Suppressor macrophage (primary cell): ENCODE measurements around the gene RASL10A.

Experiments
- DNase-seq, 4 experiments: peaks; one replicate each; pipeline ENCODE4 v3.0.0-alpha.2; 2020 to 2022

RASL10A gene

GRCh38 chr22:29302681-29303465 is 12.6 kb downstream of the RASL10A start:
- DNase-seq = peak; percentile 32 to 67 (median 53)

DNA sequence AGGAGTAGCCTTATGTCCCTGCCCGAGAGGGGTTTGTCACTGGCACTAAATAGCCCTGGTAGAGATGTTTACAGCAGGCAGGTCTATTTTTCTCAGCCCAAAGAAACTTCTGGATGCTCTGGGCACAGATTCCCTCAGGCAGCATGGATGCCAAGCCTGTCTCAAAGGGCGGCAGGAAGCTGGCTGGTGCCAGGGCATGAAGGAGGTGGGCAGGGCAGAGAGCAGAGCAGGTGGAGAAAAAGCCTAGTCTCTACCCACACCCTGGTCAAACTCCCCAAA is 13.2 kb downstream of the RASL10A start:
- DNase-seq = no peak

- DNase-seq = no peak
Observed at GRCh38 chr22:29301716-29302401, 13.6 kb downstream of the RASL10A start.

DNA sequence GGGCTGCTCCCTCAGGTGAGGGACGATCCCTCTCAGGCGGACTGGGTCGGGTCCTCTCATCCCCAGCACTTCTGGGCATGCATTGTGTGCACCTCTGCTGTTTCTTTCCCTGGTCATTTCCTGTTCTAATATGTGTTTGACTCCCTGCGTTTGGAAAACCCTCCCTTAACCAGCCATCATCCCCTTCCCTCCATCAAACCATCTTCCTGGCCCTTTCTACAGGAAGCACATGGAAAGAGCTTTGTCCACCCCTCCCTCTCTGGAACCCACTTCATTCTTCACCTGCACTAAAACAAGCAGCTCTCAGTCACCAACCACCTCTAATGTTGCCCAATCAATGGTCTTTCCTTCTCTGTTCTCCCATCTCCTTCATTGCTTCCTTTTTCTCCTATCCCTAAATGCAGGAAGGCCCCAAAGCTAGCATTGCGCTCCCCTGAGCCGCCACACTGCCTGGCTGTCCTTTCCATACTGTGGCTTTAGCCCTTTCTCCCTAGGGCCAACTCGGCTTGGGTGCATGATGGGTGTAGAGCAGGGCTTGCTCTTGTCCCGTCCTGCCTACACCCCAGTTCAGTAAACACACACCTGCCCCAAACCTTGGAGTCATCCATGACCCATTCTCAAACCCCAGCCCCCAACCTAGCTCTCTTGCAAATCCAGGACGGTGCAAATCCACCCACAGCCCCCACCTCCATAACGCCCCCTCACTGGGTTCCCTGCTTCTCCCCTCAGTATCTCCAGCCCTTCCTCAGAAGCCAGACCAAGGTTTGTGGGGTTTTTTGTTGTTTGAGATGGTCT is 14.5 kb downstream of the RASL10A start:
- no peak for DNase-seq

DNA sequence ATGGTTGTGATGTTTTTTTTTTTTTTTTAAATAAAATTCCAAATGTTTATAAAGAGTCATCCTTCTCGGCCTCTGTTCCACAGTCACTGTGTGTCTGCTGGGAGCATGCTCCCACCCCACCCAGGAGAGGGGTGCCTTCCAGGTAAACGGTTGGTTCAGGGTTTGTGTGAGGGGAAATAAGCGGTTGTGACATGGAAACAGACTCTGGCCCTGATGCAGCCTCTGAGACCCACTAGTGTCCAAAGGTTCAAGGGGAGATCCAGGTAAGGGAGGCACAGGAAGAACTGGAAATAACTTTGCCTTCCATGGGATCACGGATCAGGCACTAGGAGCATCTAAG is 15.1 kb downstream of the RASL10A start:
- no peak for DNase-seq

- DNase-seq = no peak
Observed at GRCh38 chr22:29299136-29299900, 16.2 kb downstream of the RASL10A start.

DNA sequence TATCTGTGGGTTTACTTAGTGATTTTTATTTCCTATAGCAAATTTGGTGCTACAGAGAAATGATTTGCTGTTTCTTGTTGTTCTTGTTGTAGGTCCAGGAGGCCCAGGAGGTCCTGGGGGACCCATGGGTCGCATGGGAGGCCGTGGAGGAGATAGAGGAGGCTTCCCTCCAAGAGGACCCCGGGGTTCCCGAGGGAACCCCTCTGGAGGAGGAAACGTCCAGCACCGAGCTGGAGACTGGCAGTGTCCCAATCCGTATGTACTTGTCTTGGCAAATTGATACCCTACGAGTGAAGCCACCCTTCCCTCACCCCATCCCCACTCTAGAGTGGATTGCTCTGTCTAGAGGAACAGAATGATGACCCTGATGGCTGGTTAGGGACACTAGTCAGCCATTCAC is 16.9 kb downstream of the RASL10A start:
- no peak for DNase-seq

DNA sequence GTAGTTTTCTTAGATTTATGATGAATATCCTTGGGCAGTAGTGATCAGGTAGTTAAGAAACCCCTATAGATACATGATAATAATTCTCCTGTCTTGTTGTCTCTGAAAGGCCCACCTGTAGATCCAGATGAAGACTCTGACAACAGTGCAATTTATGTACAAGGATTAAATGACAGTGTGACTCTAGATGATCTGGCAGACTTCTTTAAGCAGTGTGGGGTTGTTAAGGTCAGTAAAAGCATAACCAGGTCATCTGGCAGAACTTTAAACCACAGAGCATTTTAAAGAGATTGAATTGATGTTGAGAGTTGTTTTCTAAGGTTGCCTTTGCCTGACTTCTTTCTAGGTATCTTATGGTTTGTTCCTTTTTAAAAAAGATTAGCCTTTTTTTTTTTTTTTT is 23.1 kb downstream of the RASL10A start:
- DNase-seq = no peak

GRCh38 chr22:29291215-29291614 is 24.3 kb downstream of the RASL10A start:
- no peak for DNase-seq

DNA sequence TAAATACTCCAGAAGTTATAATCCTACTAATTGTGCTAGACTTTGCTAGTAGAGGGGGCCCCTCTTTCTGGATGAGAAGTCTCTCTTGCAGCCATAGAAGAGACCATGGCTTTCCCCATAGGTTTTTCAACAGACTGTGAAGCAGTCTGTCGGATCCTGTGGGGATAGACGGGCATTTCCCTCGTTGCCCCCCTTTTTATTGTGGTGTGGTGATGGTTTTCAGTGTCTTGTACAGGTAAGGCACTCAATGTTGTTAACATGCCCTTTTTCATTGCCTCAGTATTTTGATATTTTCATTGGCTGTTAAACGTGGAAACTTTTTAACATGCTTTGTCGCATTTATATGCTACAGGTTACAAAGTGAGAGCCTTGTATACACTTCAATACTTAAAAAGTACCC is 25.4 kb downstream of the RASL10A start:
- DNase-seq = no peak

DNA sequence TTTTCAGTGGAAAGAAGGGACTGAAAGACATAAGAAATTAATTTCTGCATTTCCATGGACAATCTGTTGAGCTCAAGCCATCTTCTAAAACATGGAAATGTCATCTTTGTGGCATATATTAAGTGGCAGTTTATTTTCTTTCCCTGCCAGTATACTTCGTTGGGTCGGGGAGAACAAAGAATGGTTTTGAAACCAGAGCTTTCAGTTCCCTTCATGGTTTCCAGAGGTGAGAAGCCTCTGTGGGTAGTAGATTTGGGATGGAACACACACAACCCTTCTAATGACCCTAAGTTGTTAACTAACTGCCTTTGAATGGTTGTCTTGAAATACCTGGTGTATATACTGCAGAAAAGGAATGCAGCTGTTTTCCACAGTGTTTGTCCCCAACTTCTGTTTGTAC is 26.7 kb downstream of the RASL10A start:
- DNase-seq = no peak

DNA sequence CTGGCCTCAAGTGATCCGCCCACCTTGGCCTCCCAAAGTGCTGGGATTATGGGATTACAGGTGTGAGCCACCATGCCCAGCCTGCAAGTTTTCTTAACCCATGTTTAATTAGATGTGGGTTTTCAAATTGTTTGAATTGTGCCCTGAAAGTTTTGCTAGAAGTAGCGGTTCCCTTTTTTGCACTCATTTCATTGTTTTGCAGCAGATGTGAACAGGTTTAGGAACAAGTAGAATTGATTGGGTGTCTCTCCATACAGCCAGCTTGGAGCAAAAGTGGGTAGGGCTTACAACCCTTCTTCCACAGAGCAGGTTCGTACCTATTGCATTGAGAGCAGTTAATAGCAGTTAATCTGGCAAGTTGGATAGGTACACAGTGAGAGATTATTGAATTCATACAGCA is 31.3 kb downstream of the RASL10A start:
- DNase-seq = no peak

DNA sequence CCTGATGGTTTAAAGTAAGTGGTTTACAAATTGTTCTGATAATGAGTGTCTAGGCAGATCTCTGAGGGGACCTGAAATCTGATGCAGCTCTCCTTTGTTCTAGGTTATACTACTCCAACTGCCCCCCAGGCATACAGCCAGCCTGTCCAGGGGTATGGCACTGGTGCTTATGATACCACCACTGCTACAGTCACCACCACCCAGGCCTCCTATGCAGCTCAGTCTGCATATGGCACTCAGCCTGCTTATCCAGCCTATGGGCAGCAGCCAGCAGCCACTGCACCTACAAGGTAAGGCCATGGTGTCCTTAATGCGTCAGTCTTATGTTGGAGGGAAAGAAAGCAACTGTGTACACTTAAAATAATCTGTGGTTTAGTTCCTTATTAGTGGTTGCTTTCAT is 37.6 kb downstream of the RASL10A start:
- no peak for DNase-seq

DNA sequence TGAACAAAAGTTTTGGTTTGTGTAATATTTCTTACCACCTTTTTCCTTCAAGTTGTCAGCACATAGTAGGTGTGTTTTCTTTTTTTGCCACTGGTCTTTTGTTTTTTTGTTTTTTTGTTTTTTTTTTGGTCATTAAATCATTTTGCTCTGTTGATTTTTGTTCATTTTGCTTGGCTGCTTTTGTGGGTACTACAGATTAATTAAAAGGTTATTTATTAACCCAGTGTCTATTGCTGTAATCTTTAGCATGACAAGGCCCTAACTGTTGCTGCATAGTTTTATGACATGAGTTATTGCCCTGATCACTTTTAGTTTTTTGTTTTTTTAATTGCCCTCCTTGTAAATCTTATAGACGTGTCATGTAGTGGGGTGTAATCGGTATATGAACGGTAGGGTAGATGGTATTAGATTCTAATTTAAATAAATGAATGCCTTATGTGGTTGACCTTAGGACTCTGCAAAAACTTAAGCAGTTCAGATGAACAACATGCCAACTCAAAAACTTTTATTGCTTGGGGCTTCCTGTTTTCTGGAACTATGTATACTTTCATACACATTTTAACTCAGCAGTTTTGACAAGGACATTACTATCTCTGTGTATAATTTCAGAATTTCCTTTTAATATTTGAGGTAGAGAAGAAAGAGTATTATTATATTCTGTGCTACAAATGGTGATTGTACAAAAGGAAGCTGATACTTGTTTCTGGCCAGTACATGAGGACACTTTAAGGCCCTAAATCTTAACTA is 39.5 kb downstream of the RASL10A start:
- DNase-seq = no peak

- no peak for DNase-seq
Observed at GRCh38 chr22:29275167-29275566, 40.3 kb downstream of the RASL10A start.

DNA sequence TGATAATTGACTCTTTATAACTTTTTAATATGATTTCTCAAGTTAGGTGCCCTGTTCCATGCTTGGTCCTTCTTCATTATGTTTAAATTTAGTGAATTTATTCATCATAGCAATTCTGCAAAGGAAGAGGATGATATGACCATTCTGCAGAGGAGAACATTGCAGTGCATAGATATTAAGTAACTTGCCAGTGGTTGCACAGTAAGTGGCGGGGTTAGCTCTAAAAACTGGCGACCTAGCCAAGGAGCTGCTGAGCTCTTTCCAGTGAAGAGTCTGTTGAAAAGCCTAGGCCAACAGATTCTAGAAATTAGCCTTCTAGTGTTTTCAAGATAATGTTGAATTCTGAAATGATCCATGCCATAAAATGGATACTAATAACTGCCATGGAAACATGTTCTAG is 42.9 kb downstream of the RASL10A start:
- no peak for DNase-seq

GRCh38 chr22:29270475-29271271 is 44.8 kb downstream of the RASL10A start:
- DNase-seq = peak in 2 of 4 experiments; percentile 40 to 49

DNA sequence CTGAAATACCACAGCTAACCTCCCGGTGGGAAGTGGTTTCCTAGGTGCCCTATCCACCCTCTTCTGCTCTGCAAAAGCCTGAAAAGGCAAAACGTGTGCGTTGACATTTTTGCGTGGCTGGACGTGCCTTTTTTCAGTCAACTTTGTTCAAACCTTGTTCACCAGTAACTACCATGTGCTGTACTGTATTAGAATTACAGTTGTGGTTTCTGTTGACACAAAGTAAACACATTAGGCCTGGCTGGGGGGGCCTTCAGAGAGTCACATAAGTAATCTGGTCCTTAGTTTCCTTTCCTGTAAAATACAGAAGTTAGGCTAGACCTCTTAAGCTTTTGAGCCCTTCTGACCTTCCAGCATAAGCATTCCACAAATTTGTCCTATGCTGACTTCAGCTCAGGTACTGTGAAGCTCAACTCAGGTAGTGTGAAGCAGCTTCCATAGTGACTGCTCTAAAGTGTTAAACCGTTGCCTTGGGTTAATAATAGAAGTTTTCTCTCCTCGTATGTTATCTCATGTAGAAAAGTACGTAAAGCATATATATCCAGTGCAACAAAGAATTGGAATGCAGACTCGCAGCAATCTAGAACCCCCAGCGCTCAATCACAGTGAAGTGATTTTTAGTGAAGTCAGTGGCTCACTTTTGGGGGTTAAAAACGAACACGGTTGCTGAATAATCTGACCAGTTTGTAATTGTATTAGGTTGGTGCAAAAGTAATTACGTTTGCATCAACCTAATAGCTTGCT is 45.6 kb downstream of the RASL10A start:
- peak in 3 of 4 experiments; percentile 18 to 32 (median 21) for DNase-seq

DNA sequence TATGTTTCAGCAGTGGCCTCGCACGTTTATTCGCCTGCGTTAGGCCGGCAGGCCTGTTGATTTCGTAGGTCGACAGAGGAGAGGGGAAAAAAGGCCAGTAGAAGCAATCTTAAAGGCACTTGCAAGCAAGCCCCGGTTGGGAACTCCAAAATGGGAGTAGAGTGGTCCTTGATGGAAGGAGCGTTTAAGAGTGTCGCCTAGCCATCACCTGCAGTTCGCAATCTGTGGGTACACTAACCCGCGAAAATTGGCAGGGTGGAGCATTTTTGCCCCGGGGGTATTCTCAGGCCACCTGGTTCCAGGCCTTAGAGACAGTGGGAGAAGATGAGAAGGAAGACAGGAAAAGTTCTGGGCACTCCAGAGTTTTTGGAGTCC is 46.3 kb downstream of the RASL10A start:
- DNase-seq = peak in 3 of 4 experiments; percentile 12 to 26 (median 20)

GRCh38 chr22:29268511-29269229 is 46.8 kb downstream of the RASL10A start:
- DNase-seq = peak; percentile 46 to 81 (median 69)
